HEK293 (cell line): ENCODE results near the gene FGA.
"Not testable (repeated sequence)": the region's sequence is repeated elsewhere in the genome, so short reads cannot be mapped to it uniquely, and the experiment has no call there.

Experiments
- CTCF ChIA-PET: fragments of 350-600 bp; formaldehyde crosslinking; extraction: SDS; loops from one replicate; lab custom pipeline; 2021; ENCODE audit warnings: antibody characterized with exemption; lab: Yijun Ruan, JAX
- POLR2A ChIA-PET: fragments of 300-600 bp; formaldehyde crosslinking; extraction: SDS; loops from one replicate; lab custom pipeline; 2020; ENCODE audit warnings: antibody characterized with exemption, inconsistent platforms; lab: Yijun Ruan, JAX
- H3K27ac ChIP-seq: fragments of 200-500 bp; sonication (Bioruptor generic); 2 replicates; pipeline ENCODE4 v1.5.1; 2014; ENCODE audit warnings: low read depth, low read length, control low read depth, inconsistent platforms; ENCODE audit errors: extremely low read depth
- H3K36me3 ChIP-seq, 2 experiments: fragments of 200-500 bp in 1 of 2; sonication (Bioruptor generic) in 1 of 2; 1 replicate in 1 of 2; 2 replicates in 1 of 2; pipeline ENCODE4 v1.5.1; 2014 to 2017; ENCODE audit warnings: inconsistent platforms in 2 of 2, low read length in 2 of 2; ENCODE audit not compliant: control insufficient read depth in 2 of 2, insufficient read depth in 1 of 2
- H3K4me1 ChIP-seq: fragments of 200-500 bp; sonication (Bioruptor generic); 2 replicates; pipeline ENCODE4 v1.5.1; 2014; ENCODE audit warnings: mild to moderate bottlenecking, low read length, inconsistent platforms; ENCODE audit not compliant: control insufficient read depth, insufficient read depth
- H3K4me3 ChIP-seq: 2 replicates; pipeline ENCODE4 v1.5.1; 2011; ENCODE audit warnings: low read depth, mild to moderate bottlenecking, control low read depth, low read length, moderate library complexity
- H3K9me3 ChIP-seq: fragments of 200-500 bp; sonication (Bioruptor generic); 2 replicates; pipeline ENCODE4 v1.5.1; 2014; ENCODE audit warnings: low read depth, low read length, inconsistent platforms; ENCODE audit not compliant: control insufficient read depth, insufficient read depth
- FEZF1 ChIP-seq: fragments of 450-650 bp; formaldehyde crosslinking; IDR thresholded peaks from 2 replicates; pipeline ENCODE4 v1.5.1; 2016; ENCODE audit warnings: missing biosample characterization, missing genetic modification characterization
- HIC1 ChIP-seq: fragments of 450-650 bp; formaldehyde crosslinking; IDR thresholded peaks from 2 replicates; pipeline ENCODE4 v1.5.1; 2016; ENCODE audit warnings: missing biosample characterization, missing genetic modification characterization
- IKZF3 ChIP-seq: fragments of 450-650 bp; IDR thresholded peaks from 2 replicates; pipeline ENCODE4 v1.5.0; 2018; ENCODE audit warnings: missing biosample characterization, mild to moderate bottlenecking, missing genetic modification characterization, moderate library complexity
- KLF1 ChIP-seq: fragments of 450-650 bp; formaldehyde crosslinking; IDR thresholded peaks from 2 replicates; pipeline ENCODE4 v1.5.1; 2016; ENCODE audit warnings: missing biosample characterization, missing genetic modification characterization
- OSR2 ChIP-seq: fragments of 450-650 bp; formaldehyde crosslinking; IDR thresholded peaks from 2 replicates; pipeline ENCODE4 v1.5.1; 2016; ENCODE audit warnings: missing biosample characterization, missing genetic modification characterization
- ZNF292 ChIP-seq: fragments of 450-650 bp; formaldehyde crosslinking; IDR thresholded peaks from 2 replicates; pipeline ENCODE4 v1.5.1; 2016; ENCODE audit warnings: low read depth, missing biosample characterization, missing genetic modification characterization, borderline replicate concordance
- ZNF530 ChIP-seq: fragments of 450-650 bp; formaldehyde crosslinking; IDR thresholded peaks from 2 replicates; pipeline ENCODE4 v1.5.1; 2016; ENCODE audit warnings: low read depth, missing biosample characterization, missing genetic modification characterization
- ZNF658 ChIP-seq: fragments of 450-650 bp; formaldehyde crosslinking; IDR thresholded peaks from 2 replicates; pipeline ENCODE4; 2016; ENCODE audit warnings: missing biosample characterization, missing genetic modification characterization
- ZNF677 ChIP-seq: fragments of 450-650 bp; IDR thresholded peaks from 2 replicates; pipeline ENCODE4 v1.5.0; 2018; ENCODE audit warnings: missing biosample characterization, mild to moderate bottlenecking, missing genetic modification characterization, moderate library complexity
- ZNF707 ChIP-seq: fragments of 450-650 bp; formaldehyde crosslinking; IDR thresholded peaks from 2 replicates; pipeline ENCODE4 v1.5.1; 2016; ENCODE audit warnings: missing biosample characterization, missing genetic modification characterization
- ZNF747 ChIP-seq: fragments of 450-650 bp; formaldehyde crosslinking; IDR thresholded peaks from 2 replicates; pipeline ENCODE4 v1.5.1; 2016; ENCODE audit warnings: missing biosample characterization, missing genetic modification characterization
- TF ChIP-seq, protein P1 (sequence below): fragments of 450-650 bp; formaldehyde crosslinking; IDR thresholded peaks from 2 replicates; pipeline ENCODE4 v1.5.1; 2016; ENCODE audit warnings: missing biosample characterization, missing genetic modification characterization
- TF ChIP-seq, protein P2 (sequence below): fragments of 450-650 bp; formaldehyde crosslinking; IDR thresholded peaks from 2 replicates; pipeline ENCODE4 v1.5.1; 2017; ENCODE audit warnings: missing biosample characterization, missing genetic modification characterization
- TF ChIP-seq, protein P3 (sequence below): fragments of 450-650 bp; formaldehyde crosslinking; IDR thresholded peaks from 2 replicates; pipeline ENCODE4 v1.5.1; 2017; ENCODE audit warnings: missing biosample characterization, missing genetic modification characterization

FGA gene

GRCh38 chr4:154595807-154596206 lies 5.3 kb upstream of the FGA start:
- Histone ChIP-seq H3K27ac (no peak overlapping the region), H3K4me3 (no peak overlapping the region), H3K9me3 (no peaks in the 10 kb centered on the region), H3K36me3 (no peaks in the 10 kb centered on the region), H3K4me1 (no peaks in the 10 kb centered on the region)
- ChIA-PET POLR2A (no interaction called here), CTCF (interaction anchor here (0.8 to 1.9 kb wide), 3 partner anchors 23 to 42 kb away, joined by 3 to 7 read pairs (median 7); no protein-coding TSS in a partner anchor)
- TF ChIP-seq, protein P1, sequence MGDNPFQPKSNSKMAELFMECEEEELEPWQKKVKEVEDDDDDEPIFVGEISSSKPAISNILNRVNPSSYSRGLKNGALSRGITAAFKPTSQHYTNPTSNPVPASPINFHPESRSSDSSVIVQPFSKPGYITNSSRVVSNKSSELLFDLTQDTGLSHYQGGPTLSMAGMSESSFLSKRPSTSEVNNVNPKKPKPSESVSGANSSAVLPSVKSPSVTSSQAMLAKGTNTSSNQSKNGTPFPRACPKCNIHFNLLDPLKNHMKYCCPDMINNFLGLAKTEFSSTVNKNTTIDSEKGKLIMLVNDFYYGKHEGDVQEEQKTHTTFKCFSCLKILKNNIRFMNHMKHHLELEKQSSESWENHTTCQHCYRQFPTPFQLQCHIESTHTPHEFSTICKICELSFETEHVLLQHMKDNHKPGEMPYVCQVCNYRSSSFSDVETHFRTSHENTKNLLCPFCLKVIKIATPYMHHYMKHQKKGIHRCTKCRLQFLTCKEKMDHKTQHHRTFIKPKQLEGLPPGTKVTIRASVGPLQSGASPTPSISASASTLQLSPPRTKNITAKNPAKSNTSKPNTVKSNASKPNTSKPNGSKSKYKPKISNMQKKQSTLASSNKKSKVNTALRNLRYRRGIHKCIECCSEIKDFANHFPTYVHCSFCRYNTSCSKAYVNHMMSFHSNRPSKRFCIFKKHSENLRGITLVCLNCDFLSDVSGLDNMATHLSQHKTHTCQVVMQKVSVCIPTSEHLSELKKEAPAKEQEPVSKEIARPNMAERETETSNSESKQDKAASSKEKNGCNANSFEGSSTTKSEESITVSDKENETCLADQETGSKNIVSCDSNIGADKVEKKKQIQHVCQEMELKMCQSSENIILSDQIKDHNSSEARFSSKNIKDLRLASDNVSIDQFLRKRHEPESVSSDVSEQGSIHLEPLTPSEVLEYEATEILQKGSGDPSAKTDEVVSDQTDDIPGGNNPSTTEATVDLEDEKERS, result no peak
- peak; percentile 51; the same call in 1 of the 2 replicates for TF ChIP-seq OSR2

- CTCF ChIA-PET, result interaction anchor here (0.8 to 1.9 kb wide), 4 partner anchors 35 to 307 kb away, joined by 3 to 7 read pairs (median 4); no protein-coding TSS in a partner anchor
- H3K4me3 ChIP-seq, POLR2A ChIA-PET, H3K4me1 ChIP-seq, H3K27ac ChIP-seq, H3K36me3 ChIP-seq, H3K9me3 ChIP-seq: not testable (repeated sequence)
Observed at GRCh38 chr4:154594343-154594742, 3.8 kb upstream of the FGA start.

DNA sequence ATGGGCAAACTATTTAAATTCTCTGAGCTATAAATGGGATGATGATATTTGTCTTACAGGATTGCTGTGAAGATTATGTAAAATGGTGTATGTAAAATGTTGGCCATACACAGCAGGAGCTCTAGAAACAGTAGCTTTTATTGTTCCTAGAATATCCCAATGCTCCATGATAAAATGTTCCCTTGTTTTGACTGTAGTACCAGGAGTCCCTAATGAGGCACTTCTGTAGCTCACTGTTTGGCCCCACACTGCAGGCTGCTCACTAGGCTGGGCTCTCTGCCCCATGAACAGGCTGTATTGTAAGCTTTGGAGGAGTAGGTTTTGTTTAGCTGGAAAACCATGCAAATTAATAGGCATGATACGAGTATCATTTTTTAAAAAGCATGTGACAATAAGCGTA lies 3.3 kb upstream of the FGA start:
- H3K4me1 ChIP-seq, result no peaks in the 10 kb centered on the region
- H3K27ac ChIP-seq, result no peak overlapping the region
- ChIA-PET CTCF (interaction anchor here (0.5 to 0.8 kb wide), 2 partner anchors 41 to 427 kb away, joined by 3 read pairs; no protein-coding TSS in a partner anchor), POLR2A (no interaction called here)
- H3K36me3 ChIP-seq, result no peaks in the 10 kb centered on the region
- TF ChIP-seq ZNF658 (tag by site-specific recombination) (no peak), KLF1 (tag by site-specific recombination) (no peak), ZNF530 (tag by site-specific recombination) (no peak), HIC1 (tag by site-specific recombination) (no peak), ZNF707 (tag by site-specific recombination) (no peak), ZNF677 (tag by site-specific recombination) (no peak)
- TF ChIP-seq, protein P2, sequence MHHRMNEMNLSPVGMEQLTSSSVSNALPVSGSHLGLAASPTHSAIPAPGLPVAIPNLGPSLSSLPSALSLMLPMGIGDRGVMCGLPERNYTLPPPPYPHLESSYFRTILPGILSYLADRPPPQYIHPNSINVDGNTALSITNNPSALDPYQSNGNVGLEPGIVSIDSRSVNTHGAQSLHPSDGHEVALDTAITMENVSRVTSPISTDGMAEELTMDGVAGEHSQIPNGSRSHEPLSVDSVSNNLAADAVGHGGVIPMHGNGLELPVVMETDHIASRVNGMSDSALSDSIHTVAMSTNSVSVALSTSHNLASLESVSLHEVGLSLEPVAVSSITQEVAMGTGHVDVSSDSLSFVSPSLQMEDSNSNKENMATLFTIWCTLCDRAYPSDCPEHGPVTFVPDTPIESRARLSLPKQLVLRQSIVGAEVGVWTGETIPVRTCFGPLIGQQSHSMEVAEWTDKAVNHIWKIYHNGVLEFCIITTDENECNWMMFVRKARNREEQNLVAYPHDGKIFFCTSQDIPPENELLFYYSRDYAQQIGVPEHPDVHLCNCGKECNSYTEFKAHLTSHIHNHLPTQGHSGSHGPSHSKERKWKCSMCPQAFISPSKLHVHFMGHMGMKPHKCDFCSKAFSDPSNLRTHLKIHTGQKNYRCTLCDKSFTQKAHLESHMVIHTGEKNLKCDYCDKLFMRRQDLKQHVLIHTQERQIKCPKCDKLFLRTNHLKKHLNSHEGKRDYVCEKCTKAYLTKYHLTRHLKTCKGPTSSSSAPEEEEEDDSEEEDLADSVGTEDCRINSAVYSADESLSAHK (tag by site-specific recombination), result no peak
- H3K4me3 ChIP-seq, result no peak overlapping the region
- no peaks in the 10 kb centered on the region for H3K9me3 ChIP-seq

GRCh38 chr4:154591890-154592289 lies 1.3 kb upstream of the FGA start:
- H3K9me3 ChIP-seq, result no peaks in the 10 kb centered on the region
- ChIA-PET CTCF (interaction anchor here (1.0 kb wide), 2 partner anchors 9 to 27 kb away, joined by 4 to 6 read pairs; no protein-coding TSS in a partner anchor), POLR2A (no interaction called here)
- H3K4me3 ChIP-seq, result no peak overlapping the region
- no peaks in the 10 kb centered on the region for H3K36me3 ChIP-seq
- H3K27ac ChIP-seq, result no peak overlapping the region
- no peaks in the 10 kb centered on the region for H3K4me1 ChIP-seq
- TF ChIP-seq, protein P3, sequence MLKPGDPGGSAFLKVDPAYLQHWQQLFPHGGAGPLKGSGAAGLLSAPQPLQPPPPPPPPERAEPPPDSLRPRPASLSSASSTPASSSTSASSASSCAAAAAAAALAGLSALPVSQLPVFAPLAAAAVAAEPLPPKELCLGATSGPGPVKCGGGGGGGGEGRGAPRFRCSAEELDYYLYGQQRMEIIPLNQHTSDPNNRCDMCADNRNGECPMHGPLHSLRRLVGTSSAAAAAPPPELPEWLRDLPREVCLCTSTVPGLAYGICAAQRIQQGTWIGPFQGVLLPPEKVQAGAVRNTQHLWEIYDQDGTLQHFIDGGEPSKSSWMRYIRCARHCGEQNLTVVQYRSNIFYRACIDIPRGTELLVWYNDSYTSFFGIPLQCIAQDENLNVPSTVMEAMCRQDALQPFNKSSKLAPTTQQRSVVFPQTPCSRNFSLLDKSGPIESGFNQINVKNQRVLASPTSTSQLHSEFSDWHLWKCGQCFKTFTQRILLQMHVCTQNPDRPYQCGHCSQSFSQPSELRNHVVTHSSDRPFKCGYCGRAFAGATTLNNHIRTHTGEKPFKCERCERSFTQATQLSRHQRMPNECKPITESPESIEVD (tag by site-specific recombination), result no peak
- TF ChIP-seq ZNF747 (tag by site-specific recombination), result no peak
- TF ChIP-seq ZNF292, result no peak
- no peak for TF ChIP-seq IKZF3
- TF ChIP-seq FEZF1 (tag by site-specific recombination), result no peak
